AML-193 (cell line): Measurements from ENCODE around the gene IQSEC1.
A peak's percentile ranks its signal among the peaks of the same experiment; 100 is the strongest.
"Not testable (repeated sequence)": the region's sequence is repeated elsewhere in the genome, so short reads cannot be mapped to it uniquely, and the experiment has no call there.

ENCODE experiments used
- DNase-seq, 2 experiments: peaks; one replicate each; lab custom pipeline; 2025; lab: John Stamatoyannopoulos, UW

IQSEC1 gene

GRCh38 chr3:12870942-12871341, 202.3 kb downstream of the IQSEC1 start:
- no peak for DNase-seq

DNA sequence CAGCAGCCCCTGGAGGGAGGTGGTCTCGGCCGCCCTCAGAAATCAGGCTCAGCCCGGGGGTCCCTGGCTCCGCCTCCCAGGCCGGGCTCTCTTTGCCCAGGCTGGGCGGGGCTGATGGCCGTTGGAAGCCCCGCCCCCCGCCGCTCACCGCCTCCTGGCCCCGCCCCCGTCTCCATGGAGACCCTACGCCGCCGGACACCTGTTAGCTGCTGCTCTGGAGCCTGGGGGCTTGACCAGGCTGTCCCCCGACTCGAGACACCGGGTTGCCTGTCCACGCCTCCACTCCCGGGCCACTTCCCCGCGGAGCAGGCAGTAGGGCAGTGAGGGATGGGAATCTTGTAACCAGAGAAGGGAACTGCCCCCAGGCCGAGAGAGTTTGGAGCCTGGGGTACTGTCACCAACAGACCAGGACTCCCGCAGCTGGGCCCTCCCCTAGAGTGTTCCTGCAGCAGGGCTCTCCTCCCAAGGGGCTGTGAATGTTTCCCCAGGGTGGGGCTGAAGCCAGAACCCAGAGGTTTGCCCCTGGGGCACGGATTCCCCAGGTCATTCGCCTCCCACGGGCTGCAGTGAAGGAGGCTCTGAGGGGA, 204.1 kb downstream of the IQSEC1 start:
- DNase-seq = no peak

GRCh38 chr3:12868039-12869034, 204.9 kb downstream of the IQSEC1 start:
- DNase-seq = peak; percentile 82 to 85

DNA sequence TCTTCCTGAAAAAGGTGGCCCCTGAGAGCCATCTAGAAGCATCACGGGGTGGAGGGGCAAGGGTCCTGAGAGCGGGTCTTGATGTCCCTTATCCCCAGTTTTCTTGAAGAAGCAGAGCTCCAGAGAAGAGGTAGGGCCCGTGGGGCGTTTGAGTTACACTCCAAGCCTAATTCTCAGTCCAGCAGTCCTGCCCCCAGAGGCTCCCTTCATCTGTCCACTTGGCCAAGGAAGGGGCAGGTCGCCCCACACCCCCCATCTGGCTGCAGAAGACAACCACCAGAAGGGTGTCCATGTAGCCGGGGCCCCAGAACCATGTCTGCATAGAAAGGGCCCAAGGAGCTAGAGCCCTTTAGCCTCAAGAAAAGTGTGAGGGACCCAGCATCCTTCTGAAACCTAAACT, 206.4 kb downstream of the IQSEC1 start:
- no peak for DNase-seq

GRCh38 chr3:12865271-12865670, 208.0 kb downstream of the IQSEC1 start:
- no peak for DNase-seq

DNA sequence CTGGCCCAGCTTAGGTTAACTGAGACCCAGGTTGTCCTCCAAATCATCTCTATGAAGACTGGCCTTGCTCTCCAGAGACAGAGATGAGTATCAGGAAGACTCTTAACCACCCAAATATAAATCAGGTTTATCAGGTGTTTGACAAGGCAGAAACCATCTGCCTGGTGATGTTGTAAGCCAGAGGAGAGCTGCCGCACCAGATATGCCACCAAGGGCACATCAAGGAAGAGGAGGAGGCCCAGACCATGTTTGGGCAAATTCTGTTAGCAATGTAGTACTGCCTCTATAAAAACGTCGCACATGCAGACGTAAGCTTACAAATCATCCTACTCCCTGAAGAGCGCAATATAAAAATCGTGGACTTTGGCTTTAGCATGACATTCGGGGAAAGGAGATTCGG, 210.8 kb downstream of the IQSEC1 start:
- no peak for DNase-seq

- no peak for DNase-seq
These were observed 211.6 kb downstream of the IQSEC1 start for GRCh38 chr3:12861611-12862010.

GRCh38 chr3:12859840-12860239, 213.4 kb downstream of the IQSEC1 start:
- DNase-seq = no peak

GRCh38 chr3:12856626-12857025, 216.6 kb downstream of the IQSEC1 start:
- DNase-seq = no peak

- DNase-seq = no peak
These were observed 218.7 kb downstream of the IQSEC1 start for GRCh38 chr3:12854565-12854964.

GRCh38 chr3:12853847-12854246, 219.4 kb downstream of the IQSEC1 start:
- DNase-seq = not testable (repeated sequence)

DNA sequence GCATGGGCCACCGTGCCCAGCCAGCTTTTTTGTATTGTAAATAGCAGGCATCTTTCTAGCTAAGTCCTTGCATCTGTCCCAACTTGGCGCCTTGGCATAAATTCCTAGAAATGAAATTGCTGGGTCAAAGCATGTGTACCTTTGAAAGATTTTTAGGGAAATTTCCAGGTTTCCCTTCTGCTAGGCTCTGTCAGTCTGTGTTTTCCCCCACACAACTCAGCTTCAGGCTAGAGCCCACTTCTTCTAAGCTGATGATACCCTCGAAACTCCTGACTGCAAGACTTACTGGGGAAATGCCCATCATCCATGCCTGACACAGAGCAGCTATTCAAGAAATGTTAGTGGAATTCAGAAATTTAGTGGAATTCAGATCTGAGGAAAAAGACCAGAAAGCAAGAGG, 221.0 kb downstream of the IQSEC1 start:
- DNase-seq = no peak
